Left lung (tissue), 10 donors: Measurements from ENCODE around the gene AMOTL1. TPM values are rescaled to one million over a fixed set of nuclear protein-coding genes. Genes with fewer than 3 reads are reported as not detected.

ENCODE experiments used
- ATAC-seq: fragments of 200-7000 bp; cut with Tn5 transposase; one replicate; pipeline ENCODE4 v1.9.1; 2020; ENCODE audit warnings: moderate library complexity
- DNase-seq, 4 donors: peaks; one replicate each; pipeline ENCODE4 v3.0.0-alpha.2; 2013 to 2020
- H3K27ac ChIP-seq, 2 donors: fragments of 200-600 bp; sonication (generic) in 1 of 2; one replicate each; pipeline versions ENCODE4 v1.5.0 to v1.8.0; 2020 to 2021
- H3K27me3 ChIP-seq, 2 donors: fragments of 200-600 bp; sonication (generic) in 1 of 2; one replicate each; pipeline versions ENCODE4 v1.5.0 to v1.8.0; 2020 to 2021
- H3K36me3 ChIP-seq, 2 donors: fragments of 200-600 bp; sonication (generic) in 1 of 2; one replicate each; pipeline versions ENCODE4 v1.5.0 to v1.8.0; 2020 to 2021
- H3K4me1 ChIP-seq, 2 donors: fragments of 200-600 bp; one replicate each; pipeline ENCODE4 v1.8.0; 2021
- H3K4me3 ChIP-seq, 2 donors: fragments of 200-600 bp; sonication (generic) in 1 of 2; one replicate each; pipeline versions ENCODE4 v1.5.0 to v1.8.0; 2020 to 2021; ENCODE audit warnings: mild to moderate bottlenecking in 1 of 2
- H3K9me3 ChIP-seq, 2 donors: fragments of 200-600 bp; sonication (generic) in 1 of 2; one replicate each; pipeline versions ENCODE4 v1.5.0 to v1.8.0; 2020 to 2021
- intact Hi-C, 2 donors: fragments of 100-400 bp; cut with DNase I; formaldehyde crosslinking; loops; one replicate each; pipeline versions ENCODE4 v1.11.2 to v1.14.2; 2022
- polyA plus RNA-seq, 6 donors: library from polyadenylated mRNA; unstranded; fragments of 120-200 nt; gene quantifications; one replicate each; pipeline ENCODE4 v1.2.1, GENCODE V29; 2013; ENCODE audit not compliant: insufficient read length in 6 of 6
- total RNA-seq, 2 donors: library from RNA; stranded (reverse); fragmentation: NEBNext Ultra II Directional; extraction: Animal tissue kit (Norgen Biotek cat#: 25700); gene quantifications; one replicate each; pipeline ENCODE4 v1.2.1, GENCODE V29; 2021
- TF ChIP-seq, protein P1 (sequence below), 2 donors: fragments of 200-600 bp; sonication (generic) in 1 of 2; IDR thresholded peaks; one replicate each; pipeline versions ENCODE4 v1.5.0 to v1.8.0; 2021; ENCODE audit warnings: antibody characterized with exemption in 2 of 2
- donor health status: DM: no; HTN: yes; CAD: no.
- donor health status: DM: no; HTN: no; CAD: no.

AMOTL1 gene
- total and polyA plus RNA-seq, 8 donors = 42.7 to 67.9 (median 55.5) TPM

DNA sequence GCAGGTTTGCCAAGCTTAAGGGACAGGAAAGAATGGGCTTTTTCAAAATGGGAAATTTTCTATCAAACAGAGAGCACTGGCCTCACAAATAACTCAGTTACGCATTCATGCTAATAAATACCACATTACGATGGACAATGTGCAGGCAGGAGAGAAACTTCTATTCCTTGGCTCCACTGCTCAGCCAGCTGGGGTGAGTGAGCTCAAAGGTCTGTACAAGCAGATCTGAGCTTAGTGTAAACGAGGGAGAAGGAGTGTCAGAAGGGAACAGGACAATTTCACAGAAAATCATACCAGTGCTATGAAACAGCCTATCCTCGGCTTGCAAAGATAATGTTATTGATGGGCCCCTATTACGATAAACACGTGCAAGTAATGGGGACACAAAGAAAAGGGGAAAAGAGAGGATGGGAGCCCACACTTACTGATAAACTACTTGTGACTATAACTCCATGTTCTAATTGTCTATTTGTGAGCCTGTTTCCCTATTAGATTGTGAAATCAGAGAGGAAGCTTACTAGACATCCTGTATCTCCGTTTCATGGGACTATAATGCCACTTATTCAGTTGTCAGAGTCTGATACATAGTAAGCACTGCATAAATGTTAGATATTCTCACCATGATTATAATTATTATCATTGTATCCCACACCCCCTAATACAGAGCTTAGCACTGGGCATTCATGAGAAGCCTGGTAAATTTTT is 46.3 kb downstream of the AMOTL1 start:
- peaks cover 0 to 4% of the 10 kb centered on the region in 2 donors for H3K9me3 ChIP-seq
- ATAC-seq (no peak), DNase-seq (no peak)
- peaks cover 0 to 12% of the 10 kb centered on the region in 2 donors for H3K4me1 ChIP-seq
- H3K27ac ChIP-seq = peak overlapping the region in 1 of 2 donors; percentile 19
- H3K4me3 ChIP-seq = no peak overlapping the region
- H3K27me3 ChIP-seq = no peaks in the 10 kb centered on the region
- intact Hi-C loops = no loop called here
- TF ChIP-seq, protein P1, sequence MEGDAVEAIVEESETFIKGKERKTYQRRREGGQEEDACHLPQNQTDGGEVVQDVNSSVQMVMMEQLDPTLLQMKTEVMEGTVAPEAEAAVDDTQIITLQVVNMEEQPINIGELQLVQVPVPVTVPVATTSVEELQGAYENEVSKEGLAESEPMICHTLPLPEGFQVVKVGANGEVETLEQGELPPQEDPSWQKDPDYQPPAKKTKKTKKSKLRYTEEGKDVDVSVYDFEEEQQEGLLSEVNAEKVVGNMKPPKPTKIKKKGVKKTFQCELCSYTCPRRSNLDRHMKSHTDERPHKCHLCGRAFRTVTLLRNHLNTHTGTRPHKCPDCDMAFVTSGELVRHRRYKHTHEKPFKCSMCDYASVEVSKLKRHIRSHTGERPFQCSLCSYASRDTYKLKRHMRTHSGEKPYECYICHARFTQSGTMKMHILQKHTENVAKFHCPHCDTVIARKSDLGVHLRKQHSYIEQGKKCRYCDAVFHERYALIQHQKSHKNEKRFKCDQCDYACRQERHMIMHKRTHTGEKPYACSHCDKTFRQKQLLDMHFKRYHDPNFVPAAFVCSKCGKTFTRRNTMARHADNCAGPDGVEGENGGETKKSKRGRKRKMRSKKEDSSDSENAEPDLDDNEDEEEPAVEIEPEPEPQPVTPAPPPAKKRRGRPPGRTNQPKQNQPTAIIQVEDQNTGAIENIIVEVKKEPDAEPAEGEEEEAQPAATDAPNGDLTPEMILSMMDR (IDR thresholded peaks at IDR 0.05) = no peak
- peaks cover 0 to 10% of the 10 kb centered on the region in 2 donors for H3K36me3 ChIP-seq

DNA sequence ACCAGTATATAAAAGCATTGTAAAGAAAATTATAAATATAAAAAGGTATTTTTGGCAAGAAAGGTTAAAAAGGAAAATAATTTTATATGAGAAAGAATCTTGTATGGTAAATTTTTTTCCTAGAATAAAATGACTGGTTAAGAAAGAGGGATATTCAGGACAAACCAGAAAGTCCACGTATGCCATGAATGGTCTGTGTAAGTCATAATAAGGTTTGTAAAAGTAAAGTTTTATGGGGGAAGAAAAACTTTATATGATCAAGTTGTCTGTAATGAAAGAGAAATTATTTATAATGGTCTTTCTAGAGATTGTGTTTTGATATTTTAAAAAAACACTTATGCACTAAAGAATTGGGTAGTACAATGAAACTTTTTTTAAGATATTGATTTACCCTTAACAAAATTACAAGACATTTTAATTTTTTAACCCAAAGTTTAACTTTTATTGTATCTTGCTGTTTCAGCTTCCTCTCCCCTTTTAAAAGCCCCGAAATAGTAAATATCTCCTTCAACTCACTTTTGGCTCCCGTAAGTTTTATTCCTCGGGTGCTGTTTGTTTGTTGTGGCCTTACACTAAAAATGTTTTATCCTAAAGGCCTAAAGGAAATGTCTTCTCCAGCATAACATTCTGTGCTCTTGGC is 47.7 kb downstream of the AMOTL1 start:
- Histone ChIP-seq H3K4me3 (no peak overlapping the region), H3K27ac (no peak overlapping the region), H3K9me3 (peaks cover 0 to 4% of the 10 kb centered on the region in 2 donors), H3K36me3 (peaks cover 0 to 10% of the 10 kb centered on the region in 2 donors), H3K4me1 (peaks cover 0 to 12% of the 10 kb centered on the region in 2 donors), H3K27me3 (no peaks in the 10 kb centered on the region)
- intact Hi-C loops = no loop called here
- TF ChIP-seq, protein P1 (IDR thresholded peaks at IDR 0.05) = no peak
- DNase-seq (no peak), ATAC-seq (no peak)

DNA sequence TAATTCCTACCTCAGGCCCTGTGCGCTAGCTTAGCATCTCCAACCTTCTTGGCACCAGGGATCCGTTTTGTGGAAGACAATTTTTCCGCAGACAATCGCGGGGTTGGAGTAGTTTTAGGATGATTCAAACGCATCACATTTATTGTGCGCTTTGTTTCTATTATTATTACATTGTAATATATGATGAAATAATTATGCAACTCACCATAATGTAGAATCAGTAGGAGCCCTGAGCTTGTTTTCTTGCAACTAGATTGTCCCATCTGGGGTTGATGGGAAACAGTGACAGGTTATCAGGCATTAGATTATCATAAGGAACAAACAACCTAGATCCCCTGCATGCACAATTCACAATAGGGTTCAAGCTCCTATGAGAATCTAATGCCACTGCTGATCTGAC is 52.3 kb downstream of the AMOTL1 start:
- H3K27ac ChIP-seq = no peak overlapping the region
- ATAC-seq (no peak), DNase-seq (no peak)
- H3K36me3 ChIP-seq = peaks cover 0 to 28% of the 10 kb centered on the region in 2 donors
- TF ChIP-seq, protein P1 (IDR thresholded peaks at IDR 0.05) = no peak
- H3K4me1 ChIP-seq = peaks cover 0 to under 1% of the 10 kb centered on the region in 2 donors
- H3K9me3 ChIP-seq = peaks cover 0 to 4% of the 10 kb centered on the region in 2 donors
- intact Hi-C loops = no loop called here
- no peak overlapping the region for H3K4me3 ChIP-seq
- no peaks in the 10 kb centered on the region for H3K27me3 ChIP-seq

DNA sequence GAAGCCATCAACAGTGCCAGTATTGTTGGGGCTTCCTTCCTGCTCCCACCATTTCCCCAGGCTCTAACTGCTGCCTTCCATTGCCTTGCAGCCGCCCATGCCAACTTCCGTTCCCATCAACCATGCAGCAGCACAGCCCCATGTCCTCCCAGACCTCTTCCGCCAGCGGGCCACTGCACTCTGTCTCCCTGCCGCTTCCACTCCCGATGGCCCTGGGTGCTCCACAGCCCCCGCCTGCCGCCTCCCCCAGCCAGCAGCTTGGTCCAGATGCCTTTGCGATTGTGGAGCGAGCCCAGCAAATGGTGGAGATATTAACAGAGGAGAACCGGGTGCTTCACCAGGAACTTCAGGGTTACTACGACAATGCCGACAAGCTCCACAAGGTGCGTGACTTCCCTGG is 53.3 kb downstream of the AMOTL1 start:
- Histone ChIP-seq H3K4me1 (peaks cover 0 to 3% of the 10 kb centered on the region in 2 donors), H3K36me3 (peaks cover 0 to 33% of the 10 kb centered on the region in 2 donors), H3K9me3 (no peaks in the 10 kb centered on the region), H3K4me3 (no peak overlapping the region), H3K27ac (no peak overlapping the region), H3K27me3 (no peaks in the 10 kb centered on the region)
- ATAC-seq = no peak
- TF ChIP-seq, protein P1 (IDR thresholded peaks at IDR 0.05) = no peak
- peak in 1 of 4 donors; percentile 63 for DNase-seq
- intact Hi-C loops = no loop called here

DNA sequence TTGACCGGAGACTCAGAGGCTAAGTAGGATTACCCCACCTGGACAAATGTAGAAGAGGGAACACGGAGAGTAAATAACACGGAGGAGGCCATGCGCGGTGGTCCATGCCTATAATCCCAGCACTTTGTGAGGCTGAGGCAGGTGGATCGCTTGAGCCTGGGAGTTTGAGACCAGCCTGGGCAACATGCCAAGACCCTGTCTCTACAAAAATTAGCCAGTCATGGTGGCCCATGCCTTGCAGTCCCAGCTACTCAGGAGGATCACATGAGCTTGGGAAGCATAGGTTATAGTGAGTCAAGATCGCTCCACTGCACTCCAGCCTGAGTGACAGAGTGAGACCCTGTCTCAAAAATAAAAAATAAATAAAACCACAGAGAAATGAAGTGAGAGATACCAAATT is 53.9 kb downstream of the AMOTL1 start:
- no peaks in the 10 kb centered on the region for H3K27me3 ChIP-seq
- H3K4me3 ChIP-seq = no peak overlapping the region
- intact Hi-C loops = no loop called here
- H3K4me1 ChIP-seq = peaks cover 0 to 3% of the 10 kb centered on the region in 2 donors
- H3K27ac ChIP-seq = no peak overlapping the region
- peaks cover 0 to 33% of the 10 kb centered on the region in 2 donors for H3K36me3 ChIP-seq
- ATAC-seq (no peak), DNase-seq (no peak)
- H3K9me3 ChIP-seq = no peaks in the 10 kb centered on the region
- TF ChIP-seq, protein P1 (IDR thresholded peaks at IDR 0.05) = no peak
